Right lobe of liver (tissue), 6 donors: Measurements from ENCODE around the gene SMOC1. TPM values are rescaled to one million over a fixed set of nuclear protein-coding genes. Genes with fewer than 3 reads are reported as not detected.

ENCODE experiments used
- ATAC-seq, 4 donors: fragments of 200-7000 bp; cut with Tn5 transposase; one replicate each; pipeline ENCODE4 v1.9.1; 2020; ENCODE audit warnings: mild to moderate bottlenecking in 4 of 4, moderate library complexity in 4 of 4
- DNase-seq, 3 donors: peaks; one replicate each; pipeline ENCODE4 v3.0.0-alpha.2; 2020
- H3K27ac ChIP-seq, 3 donors: fragments of 200-600 bp; one replicate each; pipeline ENCODE4 v1.8.0; 2022
- H3K27me3 ChIP-seq, 2 donors: fragments of 200-600 bp; one replicate each; pipeline ENCODE4 v1.8.0; 2022
- H3K36me3 ChIP-seq, 4 donors: fragments of 200-600 bp; sonication (generic) in 1 of 4; one replicate each; pipeline versions ENCODE4 v1.5.1 to v1.8.0; 2017 to 2022; ENCODE audit warnings: control low read depth in 1 of 4
- H3K4me1 ChIP-seq, 4 donors: fragments of 200-600 bp; sonication (generic) in 1 of 4; one replicate each; pipeline versions ENCODE4 v1.5.1 to v1.8.0; 2017 to 2022; ENCODE audit warnings: control low read depth in 1 of 4
- H3K4me3 ChIP-seq, 3 donors: fragments of 200-600 bp; one replicate each; pipeline ENCODE4 v1.8.0; 2022
- H3K9me3 ChIP-seq, 4 donors: fragments of 200-600 bp; sonication (generic) in 1 of 4; one replicate each; pipeline versions ENCODE4 v1.5.1 to v1.8.0; 2017 to 2022; ENCODE audit warnings: control low read depth in 1 of 4
- CTCF ChIP-seq, 4 donors: fragments of 200-600 bp in 3 of 4; fragments of 450-650 bp in 1 of 4; IDR thresholded peaks; one replicate each; pipeline versions ENCODE4 v1.5.1 to v1.8.0; 2016 to 2022; ENCODE audit warnings: antibody characterized with exemption in 4 of 4, mild to moderate bottlenecking in 2 of 4
- POLR2A ChIP-seq: fragments of 450-650 bp; IDR thresholded peaks from one replicate; pipeline ENCODE4 v1.6.1; 2017; ENCODE audit warnings: antibody characterized with exemption, mild to moderate bottlenecking
- WGBS: methylation state at CpG from one replicate; pipeline ENCODE4 v1.1.6; 2018; ENCODE audit warnings: low coverage, low lambda C conversion rate; ENCODE audit not compliant: insufficient coverage; ENCODE audit errors: missing lambda C conversion rate; 5-methylcytosine and 5-hydroxymethylcytosine counted together
- intact Hi-C, 2 donors: fragments of 100-400 bp; cut with DNase I; formaldehyde crosslinking; loops; one replicate each; pipeline versions ENCODE4 v1.11.2 to v1.14.1; 2022
- total RNA-seq, 6 experiments: library from RNA; depleted of rRNA in 2 of 6; stranded (reverse); fragments of >200 nt in 2 of 6; fragmentation: NEBNext Ultra II Directional in 3 of 6; extraction: Animal tissue kit (Norgen Biotek cat#: 25700) in 3 of 6; gene quantifications; one replicate each; pipeline versions ENCODE4 v1.1.0 to v1.2.4, GENCODE V29; 2016 to 2023
- donor health status: DM: no; HTN: yes; CAD: no.
- donor health status: DM: no; HTN: no; CAD: no.
- donor health status: DM: no; HTN: no; CAD: no.
- donor health status: DM: no; HTN: yes; CAD: no.
- donor health status: DM: no; HTN: yes; CAD: no.

Gene SMOC1
- total RNA-seq, 6 experiments from 2014 or later, result 22.3 to 88.5 (median 45.4) TPM

- TF ChIP-seq POLR2A, result no peak
- TF ChIP-seq CTCF (IDR thresholded peaks at IDR 0.05), result no peak
- Histone ChIP-seq H3K9me3 (no peaks in the 10 kb centered on the region), H3K36me3 (no peaks in the 10 kb centered on the region), H3K27me3 (no peaks in the 10 kb centered on the region), H3K4me1 (peaks cover 0 to 57% (median 18%) of the 10 kb centered on the region in 4 donors), H3K4me3 (no peak overlapping the region), H3K27ac (peak overlapping the region in 1 of 3 donors; percentile 60)
- DNase-seq (no peak), ATAC-seq (no peak)
- intact Hi-C loops, result no loop called here
- 58% methylated on average over 4 of the region's 6 CpGs for WGBS
These were observed 123.6 kb downstream of the SMOC1 start for GRCh38 chr14:70002589-70003346.

DNA sequence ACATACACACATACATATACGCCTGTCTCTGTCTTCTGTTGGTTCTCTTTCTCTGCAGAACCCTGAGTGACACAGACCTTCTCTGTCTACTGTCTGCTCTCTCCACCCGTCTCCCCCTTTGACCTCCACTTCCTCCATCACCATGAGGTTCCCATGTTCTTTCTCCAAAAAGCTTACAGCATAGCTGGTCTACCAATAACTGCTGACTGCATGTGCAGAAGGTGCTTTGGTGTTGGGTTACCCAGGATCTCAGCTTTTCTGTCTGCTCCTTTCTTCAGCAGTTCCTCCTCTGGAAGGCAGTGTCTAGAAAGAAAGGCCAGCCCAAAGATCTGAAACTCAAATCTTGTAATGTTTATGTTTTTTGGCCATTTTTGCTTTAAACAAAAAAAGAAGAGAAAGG lies 125.6 kb downstream of the SMOC1 start:
- WGBS, result 80% methylated on average over 2 of the region's 2 CpGs
- intact Hi-C loops, result no loop called here
- ATAC-seq, result no peak
- Histone ChIP-seq H3K27ac (peak overlapping the region in 1 of 3 donors; percentile 74), H3K9me3 (no peaks in the 10 kb centered on the region), H3K4me1 (peaks cover 0 to 37% (median 14%) of the 10 kb centered on the region in 4 donors), H3K36me3 (no peaks in the 10 kb centered on the region), H3K27me3 (no peaks in the 10 kb centered on the region), H3K4me3 (no peak overlapping the region)
- TF ChIP-seq POLR2A, result no peak
- TF ChIP-seq CTCF (IDR thresholded peaks at IDR 0.05), result no peak
- DNase-seq, result no peak

- DNase-seq, result peak; percentile 59 to 88 (median 82)
These were observed 126.1 kb downstream of the SMOC1 start for GRCh38 chr14:70005281-70005805.

GRCh38 chr14:70006699-70007098 lies 127.5 kb downstream of the SMOC1 start:
- Histone ChIP-seq H3K4me3 (no peak overlapping the region), H3K27me3 (no peaks in the 10 kb centered on the region), H3K9me3 (no peaks in the 10 kb centered on the region), H3K36me3 (peaks cover 0 to 13% (median under 1%) of the 10 kb centered on the region in 4 donors), H3K27ac (no peak overlapping the region), H3K4me1 (peaks cover 0 to 31% (median 12%) of the 10 kb centered on the region in 4 donors)
- intact Hi-C loops, result no loop called here
- no peak for ATAC-seq
- WGBS, result 80% methylated on average over 4 of the region's 6 CpGs
- DNase-seq, result no peak
- TF ChIP-seq CTCF (IDR thresholded peaks at IDR 0.05), result no peak
- TF ChIP-seq POLR2A, result no peak

More at GRCh38 chr14:70005281-70005805, 126.1 kb downstream of the SMOC1 start:
- no peak overlapping the region for H3K4me3 ChIP-seq
- no peaks in the 10 kb centered on the region for H3K9me3 ChIP-seq
- ATAC-seq, result peak; percentile 91 to 96 (median 94)
- H3K27me3 ChIP-seq, result no peaks in the 10 kb centered on the region
- intact Hi-C loops, result no loop called here
- H3K4me1 ChIP-seq, result peaks cover 0 to 35% (median 14%) of the 10 kb centered on the region in 4 donors
- peak overlapping the region in 2 of 3 donors; percentile 74 to 75 for H3K27ac ChIP-seq
- TF ChIP-seq POLR2A (no peak), CTCF (IDR thresholded peaks at IDR 0.05) (no peak)
- no peaks in the 10 kb centered on the region for H3K36me3 ChIP-seq
- WGBS, result 44% methylated on average over 4 of the region's 5 CpGs
